ENCODE data around the gene KRTAP6-1.

KRTAP6-1 gene, protein sequence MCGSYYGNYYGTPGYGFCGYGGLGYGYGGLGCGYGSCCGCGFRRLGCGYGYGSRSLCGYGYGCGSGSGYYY

GRCh38 chr21:30613836-30614235, at the start of gene KRTAP6-1:
Gene KRTAP6-1 (minus strand): TSS chr21:30613930. CDS start chr21:30613904, 26 bp downstream.
- DNase-seq: no peak

- no peak for DNase-seq
These were observed 39.2 kb upstream of the KRTAP6-1 start for GRCh38 chr21:30652891-30653290.

DNA sequence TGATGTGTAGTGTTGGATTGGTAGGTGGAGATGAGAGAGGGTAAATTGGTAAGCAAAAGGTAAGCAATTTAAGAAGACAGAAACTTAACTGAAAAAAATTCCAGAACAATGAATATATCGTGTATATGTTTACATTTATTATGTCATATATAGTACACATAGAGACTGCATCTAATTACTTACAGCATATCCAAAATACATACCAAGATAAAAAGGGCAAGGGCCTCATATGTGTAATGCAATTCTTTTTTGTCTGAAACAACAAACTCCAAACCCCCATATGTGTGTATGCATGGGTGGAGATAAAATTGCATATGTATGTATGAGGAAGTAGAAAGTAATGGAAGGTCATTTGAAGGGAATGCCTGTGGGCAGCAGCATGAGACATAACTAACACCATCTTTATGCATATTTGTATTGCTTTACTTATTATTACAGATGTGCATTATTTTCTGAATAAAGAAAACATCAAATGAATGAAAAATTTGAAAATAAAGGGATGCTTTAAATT, 33.2 kb upstream of the KRTAP6-1 start:
- no peak for DNase-seq

DNA sequence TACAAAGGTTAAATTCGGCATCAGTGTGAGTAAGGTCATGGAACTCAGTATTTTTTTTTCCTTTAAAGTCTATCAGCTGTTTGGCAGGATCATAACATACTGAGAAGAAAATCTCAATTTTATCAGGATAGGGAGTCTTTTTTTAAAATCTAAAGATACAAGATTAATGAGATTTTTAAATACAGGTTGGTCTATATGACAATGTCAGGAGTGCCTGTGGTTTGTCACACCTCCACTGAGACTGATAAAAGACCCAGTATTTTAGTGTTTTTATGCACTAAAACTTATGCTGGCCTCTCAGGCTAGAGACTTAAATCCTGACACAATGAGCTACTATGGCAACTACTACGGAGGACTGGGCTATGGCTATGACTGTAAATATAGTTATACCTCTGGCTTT, 28.8 kb upstream of the KRTAP6-1 start, which contains the start of gene KRTAP20-3:
KRTAP20-3 (plus strand) TSS at position 301 of the 400 bp plus-strand sequence.
- DNase-seq: no peak

DNA sequence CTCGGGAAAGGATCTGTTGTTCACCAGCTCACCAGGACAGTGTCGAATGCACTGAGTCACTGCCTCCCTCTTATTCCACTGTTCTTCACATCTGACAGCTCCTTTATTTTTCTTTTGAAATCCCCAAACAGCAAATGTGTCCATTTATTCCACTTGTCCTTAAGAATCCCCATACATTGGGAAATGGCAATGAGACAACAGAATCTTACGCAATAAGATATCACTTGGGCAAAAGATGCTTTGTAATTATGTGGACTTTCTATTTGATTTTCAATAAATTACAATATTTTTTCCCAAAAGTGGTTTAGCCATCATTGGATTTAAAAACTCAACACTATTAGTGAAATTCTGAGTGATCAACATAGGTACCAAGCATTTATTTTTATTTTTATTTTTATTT, 25.0 kb upstream of the KRTAP6-1 start:
- no peak for DNase-seq

GRCh38 chr21:30634906-30635305, 21.2 kb upstream of the KRTAP6-1 start, which contains the start of gene KRTAP20-2:
Gene KRTAP20-2 (plus strand): TSS chr21:30635206. CDS start chr21:30635264, 58 bp downstream.
- no peak for DNase-seq

- DNase-seq: no peak
These were observed 15.5 kb upstream of the KRTAP6-1 start for GRCh38 chr21:30629200-30629599.

DNA sequence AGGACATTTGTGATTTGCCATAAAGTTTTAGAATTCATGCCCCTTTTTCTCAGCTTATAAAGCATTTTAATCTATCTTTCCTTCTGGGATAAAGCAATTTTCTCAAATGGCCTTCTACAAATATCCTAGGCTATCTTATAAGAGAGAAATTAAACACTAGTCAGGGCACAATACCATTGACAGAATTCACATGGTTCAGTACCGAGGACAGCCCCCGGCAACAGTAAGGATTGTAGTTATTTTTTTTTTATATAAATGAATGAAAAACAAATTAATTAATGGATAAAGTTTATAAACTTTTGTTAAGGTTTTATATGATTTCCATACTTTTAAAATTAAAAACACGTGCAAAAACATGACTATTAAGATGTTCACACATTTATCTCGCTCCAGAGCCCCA, 14.4 kb upstream of the KRTAP6-1 start:
- DNase-seq: no peak

DNA sequence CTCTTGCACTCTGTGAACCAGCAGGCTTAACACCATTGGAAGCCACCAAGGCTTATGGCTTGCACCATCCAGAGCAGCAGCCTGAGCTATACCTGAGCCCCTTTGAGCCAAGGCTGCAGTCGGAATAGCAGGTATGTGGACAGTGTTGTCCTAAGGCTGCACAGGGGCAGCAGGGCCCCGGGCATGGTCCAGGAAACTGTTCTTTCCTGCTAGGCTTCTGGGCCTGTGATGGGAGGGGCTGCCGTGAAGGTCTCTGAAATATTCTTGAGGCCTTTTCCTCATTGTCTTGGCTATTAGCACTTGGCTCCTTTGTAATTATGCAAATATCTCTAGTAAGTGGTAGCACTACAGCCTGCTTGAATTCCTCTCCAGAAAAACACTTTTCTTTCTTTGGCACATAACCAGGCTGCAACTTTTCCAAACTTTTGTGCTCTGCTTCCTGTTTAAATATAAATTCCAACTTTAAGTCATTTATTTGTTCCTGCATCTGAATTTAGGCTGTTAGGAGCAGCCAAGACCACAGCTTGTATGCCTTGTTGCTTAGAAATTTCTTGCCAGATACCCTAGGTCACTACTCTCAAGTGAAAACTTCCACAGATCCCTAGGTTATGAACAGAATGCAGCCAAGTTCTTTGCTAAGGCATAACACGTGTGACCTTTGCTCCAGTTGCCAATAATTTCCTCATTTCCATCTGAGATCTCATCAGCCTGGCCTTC, 11.9 kb upstream of the KRTAP6-1 start:
- no peak for DNase-seq

GRCh38 chr21:30623362-30623761, 9.6 kb upstream of the KRTAP6-1 start:
- DNase-seq: no peak

GRCh38 chr21:30620522-30620921, 6.8 kb upstream of the KRTAP6-1 start, which contains the start of gene KRTAP20-4:
Gene KRTAP20-4 (plus strand): TSS chr21:30620627.
- no peak for DNase-seq

GRCh38 chr21:30620080-30620479, 6.3 kb upstream of the KRTAP6-1 start:
- DNase-seq: no peak

- DNase-seq: no peak
These were observed 2.4 kb upstream of the KRTAP6-1 start, which contains the start of gene KRTAP20-1 for GRCh38 chr21:30616125-30616524. Gene KRTAP20-1 (plus strand): TSS chr21:30616425. CDS start chr21:30616455, 30 bp downstream.

DNA sequence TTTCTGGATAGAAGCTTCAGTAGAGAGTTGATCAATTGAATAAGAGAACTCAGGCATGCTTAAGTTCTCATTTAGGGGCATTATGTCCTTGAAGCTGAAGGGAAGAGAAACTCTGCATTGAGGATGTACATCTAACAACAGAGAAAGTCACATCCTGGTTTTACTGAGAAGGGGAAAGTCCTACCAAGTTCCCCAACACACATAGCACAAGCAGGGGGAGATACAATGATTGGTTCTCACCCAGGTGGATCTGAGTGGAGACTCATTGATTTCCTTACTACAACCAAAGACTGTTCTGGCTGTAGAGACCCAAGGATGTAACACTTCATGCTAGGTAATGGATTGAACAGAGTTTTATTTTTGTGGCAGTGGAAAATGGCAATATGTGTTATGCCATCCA, 1.5 kb upstream of the KRTAP6-1 start:
- no peak for DNase-seq

DNA sequence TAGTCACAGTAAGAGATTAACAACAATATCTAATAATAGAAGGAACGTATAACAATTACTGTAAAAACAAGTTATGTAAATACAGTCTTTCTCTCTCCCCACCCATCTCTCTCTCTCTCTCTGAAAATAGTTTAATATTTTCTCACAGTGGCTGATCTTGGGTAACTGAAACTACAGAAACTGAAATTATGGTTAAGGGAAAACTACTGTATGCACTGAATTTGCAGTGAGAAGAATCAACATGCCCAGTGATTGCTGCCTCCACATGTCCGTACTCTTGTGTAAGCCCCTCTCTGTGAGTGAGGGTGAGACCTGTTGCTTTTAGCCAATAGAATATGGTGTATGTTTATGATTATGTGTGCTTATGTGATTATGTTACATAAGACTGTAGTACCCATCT, 1.6 kb downstream of the KRTAP6-1 start:
- DNase-seq: no peak

GRCh38 chr21:30605968-30606367, 7.8 kb downstream of the KRTAP6-1 start:
- no peak for DNase-seq

GRCh38 chr21:30600787-30601186, 12.9 kb downstream of the KRTAP6-1 start, which contains the start of gene KRTAP22-1:
Gene KRTAP22-1 (plus strand): TSS chr21:30601087.
- DNase-seq: no peak

DNA sequence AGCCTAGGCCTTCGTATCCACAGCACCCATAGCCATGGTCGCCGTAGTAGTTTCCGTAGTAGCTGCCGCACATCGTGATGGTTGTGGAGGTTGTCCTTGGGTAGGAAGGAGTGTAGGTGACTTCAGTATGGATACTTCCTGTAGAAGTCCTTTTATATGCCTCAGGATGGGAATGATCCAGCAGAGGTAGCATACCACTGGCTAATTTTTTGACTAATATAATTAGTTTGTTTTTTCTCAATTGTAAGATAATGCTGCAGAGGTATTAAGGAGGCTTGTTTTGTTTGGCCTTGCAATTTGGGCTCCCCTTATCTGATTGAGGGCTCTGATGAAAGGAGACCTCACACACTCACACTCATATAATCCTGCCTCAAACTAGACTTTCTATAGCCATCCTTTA, 14.9 kb downstream of the KRTAP6-1 start, which contains the start of gene KRTAP6-2:
KRTAP6-2 (minus strand) TSS at position 101 of the 400 bp plus-strand sequence; CDS start at position 73, 28 bp downstream.
- no peak for DNase-seq

DNA sequence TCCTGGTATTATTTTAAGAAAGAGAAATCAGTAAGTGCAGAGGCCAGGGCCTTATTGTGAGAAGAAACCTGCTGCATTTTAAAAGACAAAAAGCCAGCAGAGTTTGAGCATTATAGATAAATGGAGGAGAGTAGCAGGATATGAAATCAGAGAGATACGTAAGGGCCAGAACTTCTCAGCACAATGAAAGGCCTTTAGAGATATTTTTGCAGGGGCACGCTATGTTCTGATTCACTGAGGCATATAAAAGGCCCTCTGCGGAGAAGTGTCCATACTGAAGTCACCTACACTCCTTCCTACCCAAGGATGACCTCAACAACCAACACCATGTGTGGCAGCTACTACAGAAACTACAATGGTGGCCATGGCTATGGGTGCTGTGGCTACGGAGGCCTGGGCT, 21.6 kb downstream of the KRTAP6-1 start, which contains the start of gene KRTAP6-3:
KRTAP6-3 (plus strand) TSS at position 301 of the 400 bp plus-strand sequence; CDS start at position 307, 6 bp downstream.
- DNase-seq: no peak

GRCh38 chr21:30590297-30590696, 23.4 kb downstream of the KRTAP6-1 start, which contains the start of gene KRTAP22-2:
Gene KRTAP22-2 (minus strand): TSS chr21:30590397.
- no peak for DNase-seq

GRCh38 chr21:30582870-30583269, 30.9 kb downstream of the KRTAP6-1 start:
- DNase-seq: no peak

DNA sequence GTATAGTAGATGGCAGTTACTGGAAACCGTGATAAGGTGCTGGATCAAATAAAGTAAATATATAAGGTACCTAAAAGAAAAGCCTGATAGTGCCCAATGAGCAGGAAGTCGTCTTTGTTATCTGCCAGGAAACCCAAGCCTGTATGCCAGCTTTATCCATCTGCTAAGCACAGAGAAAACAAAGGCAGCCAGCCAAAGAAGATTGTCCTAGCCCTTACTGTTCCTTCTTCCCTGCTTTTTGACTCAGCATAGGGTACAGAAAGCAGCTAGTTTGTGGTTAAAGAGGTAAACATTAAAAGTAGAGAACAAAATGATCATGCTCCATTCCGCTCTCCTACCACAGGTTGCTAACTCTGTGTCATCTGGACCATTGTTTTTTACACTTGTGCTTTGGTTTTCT, 33.6 kb downstream of the KRTAP6-1 start:
- no peak for DNase-seq

- no peak for DNase-seq
These were observed 34.4 kb downstream of the KRTAP6-1 start for GRCh38 chr21:30579346-30579745.

DNA sequence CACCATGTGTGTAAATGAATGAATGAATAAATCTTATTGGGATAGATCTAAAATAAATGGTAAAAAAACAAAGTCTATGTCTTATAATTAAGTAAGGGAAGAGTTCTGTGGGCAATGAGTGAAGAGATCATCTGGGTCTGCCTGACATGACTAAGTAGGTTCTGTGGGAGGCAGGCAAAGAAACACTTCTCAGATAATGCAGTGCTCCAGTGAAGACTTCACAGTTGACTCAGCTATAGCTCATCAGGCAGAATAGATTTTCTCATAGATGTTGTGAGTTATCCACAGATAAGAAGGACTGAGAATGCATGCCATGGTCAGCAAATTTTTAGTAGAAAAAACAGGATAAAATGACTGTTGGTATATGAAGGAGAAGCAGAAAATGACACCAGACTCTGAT, 36.0 kb downstream of the KRTAP6-1 start:
- no peak for DNase-seq

All from left hindlimb (tissue), 1 donor.